Common myeloid progenitor, CD34-positive (primary cell): Measurements from ENCODE around the gene RTP5.
"Not testable (repeated sequence)": the region's sequence is repeated elsewhere in the genome, so short reads cannot be mapped to it uniquely, and the experiment has no call there.

ENCODE experiments used
- CTCF ChIA-PET: fragments of 350-600 bp; sonication (Branson Sonifier 250); formaldehyde crosslinking; loops from one replicate; lab custom pipeline; 2021; ENCODE audit warnings: antibody characterized with exemption; lab: Charles Lee
- POLR2A ChIA-PET: fragments of 350-600 bp; sonication (Branson Sonifier 250); formaldehyde crosslinking; loops from one replicate; lab custom pipeline; 2021; ENCODE audit warnings: antibody characterized with exemption; lab: Charles Lee
- DNase-seq, 3 donors: peaks; one replicate each; pipeline versions ENCODE4 v3.0.0 to v3.0.0-alpha.2; 2013
- H3K27ac ChIP-seq, 2 experiments: 1 replicate in 1 of 2; 2 replicates in 1 of 2; pipeline ENCODE4 v1.7.0; 2013; ENCODE audit warnings: inconsistent platforms in 2 of 2, low read length in 2 of 2, mild to moderate bottlenecking in 2 of 2, low read depth in 1 of 2, moderate library complexity in 1 of 2; ENCODE audit not compliant: severe bottlenecking in 2 of 2, insufficient read depth in 1 of 2, poor library complexity in 1 of 2
- H3K27me3 ChIP-seq, 5 experiments: replicated peaks in 2 of 5; 1 replicate in 3 of 5; 2 replicates in 2 of 5; pipeline versions ENCODE4 v1.6.1 to v1.7.0; 2013; ENCODE audit warnings: low read length in 4 of 5, mild to moderate bottlenecking in 2 of 5, moderate library complexity in 2 of 5, inconsistent platforms in 1 of 5; ENCODE audit not compliant: insufficient read depth in 5 of 5, control insufficient read depth in 4 of 5
- H3K36me3 ChIP-seq, 4 experiments: 1 replicate in 2 of 4; 2 replicates in 2 of 4; pipeline versions ENCODE4 v1.6.1 to v1.7.0; 2013; ENCODE audit warnings: low read length in 3 of 4, control low read depth in 1 of 4, mild to moderate bottlenecking in 1 of 4; ENCODE audit not compliant: control insufficient read depth in 4 of 4, insufficient read depth in 4 of 4
- H3K4me1 ChIP-seq, 4 experiments: 1 replicate in 3 of 4; 2 replicates in 1 of 4; pipeline versions ENCODE4 v1.6.1 to v1.7.1; 2013; ENCODE audit warnings: low read length in 3 of 4, mild to moderate bottlenecking in 3 of 4, control low read depth in 1 of 4, inconsistent platforms in 1 of 4, moderate library complexity in 1 of 4; ENCODE audit not compliant: control insufficient read depth in 4 of 4, insufficient read depth in 4 of 4; ENCODE audit errors: control extremely low read depth in 1 of 4
- H3K4me3 ChIP-seq, 7 experiments: 1 replicate in 4 of 7; 2 replicates in 3 of 7; pipeline versions ENCODE4 v1.5.1 to v1.7.0; 2013; ENCODE audit warnings: mild to moderate bottlenecking in 7 of 7, low read length in 6 of 7, moderate library complexity in 6 of 7, inconsistent platforms in 2 of 7, low read depth in 2 of 7, control low read depth in 1 of 7; ENCODE audit not compliant: insufficient read depth in 4 of 7, control insufficient read depth in 1 of 7; ENCODE audit errors: extremely low read depth in 1 of 7
- H3K9me3 ChIP-seq, 5 experiments: 1 replicate in 4 of 5; 2 replicates in 1 of 5; pipeline versions ENCODE4 v1.6.1 to v1.7.1; 2013; ENCODE audit warnings: low read length in 4 of 5, mild to moderate bottlenecking in 2 of 5, inconsistent platforms in 1 of 5, low read depth in 1 of 5, moderate library complexity in 1 of 5; ENCODE audit not compliant: control insufficient read depth in 4 of 5, insufficient read depth in 2 of 5; ENCODE audit errors: control extremely low read depth in 1 of 5
- WGBS: methylation state at CpG from one replicate; pipeline ENCODE4 v1.1.5; 2013; ENCODE audit not compliant: insufficient coverage; 5-methylcytosine and 5-hydroxymethylcytosine counted together

RTP5 gene

DNA sequence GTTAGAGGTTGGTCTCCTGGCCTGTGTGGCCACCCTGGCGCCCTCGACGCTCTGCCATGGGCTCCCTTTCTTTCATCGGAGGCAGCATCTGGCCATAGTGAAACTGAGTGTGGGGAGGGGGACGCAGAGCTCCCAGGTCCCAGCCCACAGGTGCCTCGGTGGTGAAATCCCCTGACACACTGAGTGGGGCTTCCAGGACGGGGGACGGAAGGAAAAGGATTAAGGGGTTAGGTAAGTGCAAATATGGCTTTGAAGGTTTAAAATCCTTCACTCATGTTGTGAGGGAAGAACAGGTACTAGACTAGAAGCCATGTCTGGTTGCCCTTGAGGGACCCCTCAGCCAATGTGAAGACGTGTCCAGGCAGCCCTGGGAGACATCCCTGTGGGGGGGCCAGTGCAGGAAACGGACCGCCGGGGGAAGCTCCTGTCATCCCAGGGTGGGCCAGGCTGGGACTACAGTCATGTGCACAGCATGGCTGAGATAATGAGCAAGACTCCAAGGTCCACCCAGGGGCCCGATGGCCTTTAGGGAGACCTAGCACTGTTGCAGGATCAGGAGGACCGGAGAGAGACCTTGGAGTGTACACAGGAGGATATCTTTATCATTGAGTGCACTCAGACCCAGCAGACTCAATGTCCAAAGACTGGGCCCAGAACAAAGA lies 36.3 kb downstream of the RTP5 start:
- POLR2A ChIA-PET: no interaction called here
- Histone ChIP-seq H3K27me3 (no peaks in the 10 kb centered on the region), H3K4me1 (peaks cover 0 to 10% (median 5%) of the 10 kb centered on the region in 4 experiments), H3K36me3 (peaks cover 0 to 13% (median 4%) of the 10 kb centered on the region in 4 experiments), H3K9me3 (no peaks in the 10 kb centered on the region), H3K4me3 (no peak overlapping the region), H3K27ac (no peak overlapping the region)
- CTCF ChIA-PET: no interaction called here
- 93% methylated on average over 7 of the region's 14 CpGs for whole genome bisulfite sequencing
- no peak for DNase-seq

DNA sequence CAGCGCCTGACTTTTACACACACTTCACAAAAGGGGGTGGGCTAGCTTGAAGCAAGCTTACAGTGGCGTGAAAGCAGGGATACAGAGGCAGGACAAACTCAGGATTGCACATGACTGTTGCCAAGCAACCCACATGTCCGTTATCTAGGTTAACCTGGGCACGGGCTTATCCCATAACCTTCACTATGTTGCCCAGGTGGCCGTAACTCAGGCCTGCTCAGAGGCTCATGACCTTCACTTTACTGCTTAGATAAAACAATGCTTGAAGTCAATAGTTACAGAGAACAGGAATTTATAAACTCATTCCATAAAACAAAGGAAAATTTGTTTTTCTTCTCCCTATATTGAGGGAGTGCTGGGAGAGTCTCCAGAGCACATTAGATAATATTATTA lies 36.8 kb downstream of the RTP5 start:
- DNase-seq, H3K9me3 ChIP-seq, CTCF ChIA-PET, H3K27me3 ChIP-seq, H3K27ac ChIP-seq, POLR2A ChIA-PET, H3K4me3 ChIP-seq, H3K4me1 ChIP-seq: not testable (repeated sequence)
- H3K36me3 ChIP-seq: peaks cover 1 to 15% (median 7%) of the 10 kb centered on the region in 4 experiments
- WGBS: 100% methylated on average over 5 of the region's 5 CpGs

DNA sequence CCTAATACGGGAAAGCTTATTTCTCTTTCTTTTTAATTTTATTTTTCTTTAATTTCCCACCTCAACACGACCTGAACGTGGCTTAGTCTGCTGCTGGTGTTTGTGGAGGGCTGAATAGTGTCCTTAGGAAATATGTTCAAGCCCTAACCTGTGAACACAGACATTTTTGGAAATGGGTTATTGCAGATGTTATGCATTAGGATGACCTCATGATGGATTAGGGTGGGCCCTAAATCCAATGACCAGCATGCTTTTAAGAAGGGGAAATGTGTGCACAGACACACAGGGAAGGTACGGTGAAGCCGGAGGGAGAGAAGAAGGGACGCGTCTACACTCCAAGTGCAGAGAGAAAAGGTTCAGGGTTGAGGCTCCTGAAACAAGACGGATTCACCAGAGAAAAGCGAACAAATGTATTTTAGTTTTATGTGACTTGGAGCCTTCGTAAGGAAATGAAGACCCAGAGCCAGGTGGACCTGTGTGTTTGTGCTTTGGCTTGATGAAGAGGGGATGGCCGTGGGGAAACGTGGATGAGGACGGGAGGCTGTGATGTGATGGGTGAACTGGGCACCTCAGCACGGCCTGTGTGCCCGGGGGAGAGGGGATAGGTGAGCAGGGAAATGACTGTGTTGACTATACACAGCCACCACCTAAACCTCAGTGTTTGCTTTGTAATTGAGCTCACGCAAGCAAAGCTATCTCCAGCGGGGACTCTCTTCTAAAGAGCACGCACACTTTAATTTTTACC lies 37.5 kb downstream of the RTP5 start:
- no peak for DNase-seq
- WGBS: 90% methylated on average over 7 of the region's 18 CpGs
- Histone ChIP-seq H3K27ac (no peak overlapping the region), H3K36me3 (peaks cover 2 to 16% (median 11%) of the 10 kb centered on the region in 4 experiments), H3K4me3 (no peak overlapping the region), H3K9me3 (peaks cover 0 to 5% (median under 1%) of the 10 kb centered on the region in 5 experiments), H3K27me3 (no peaks in the 10 kb centered on the region), H3K4me1 (peaks cover 0 to 3% (median 2%) of the 10 kb centered on the region in 4 experiments)
- POLR2A ChIA-PET: interaction anchor here (0.6 kb wide), 1 partner anchor 83 kb away, joined by 4 read pairs; no protein-coding TSS in a partner anchor
- CTCF ChIA-PET: no interaction called here

DNA sequence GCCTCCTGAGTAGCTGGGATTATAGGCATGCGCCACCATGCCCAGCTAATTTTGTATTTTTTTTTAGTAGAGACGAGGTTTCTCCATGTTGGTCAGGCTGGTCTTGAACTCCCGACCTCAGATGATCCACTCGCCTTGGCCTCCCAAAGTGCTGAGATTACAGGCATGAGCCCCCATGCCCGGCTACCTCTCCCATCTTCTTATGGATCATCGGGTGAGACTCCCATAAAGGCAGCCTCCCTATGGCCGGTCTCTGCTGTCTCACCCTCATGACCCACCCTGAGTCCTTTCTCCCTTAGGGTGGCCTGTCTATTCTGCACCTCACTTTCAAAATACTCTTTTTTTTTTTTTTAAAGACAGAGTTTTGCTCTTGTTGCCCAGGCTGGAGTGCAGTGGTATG lies 38.3 kb downstream of the RTP5 start:
- H3K27me3 ChIP-seq, DNase-seq, H3K4me1 ChIP-seq, H3K27ac ChIP-seq, CTCF ChIA-PET, H3K4me3 ChIP-seq, POLR2A ChIA-PET: not testable (repeated sequence)
- peaks cover 0 to 12% (median 3%) of the 10 kb centered on the region in 5 experiments for H3K9me3 ChIP-seq
- H3K36me3 ChIP-seq: peaks cover 2 to 16% (median 11%) of the 10 kb centered on the region in 4 experiments
- 95% methylated on average over 7 of the region's 7 CpGs for WGBS

DNA sequence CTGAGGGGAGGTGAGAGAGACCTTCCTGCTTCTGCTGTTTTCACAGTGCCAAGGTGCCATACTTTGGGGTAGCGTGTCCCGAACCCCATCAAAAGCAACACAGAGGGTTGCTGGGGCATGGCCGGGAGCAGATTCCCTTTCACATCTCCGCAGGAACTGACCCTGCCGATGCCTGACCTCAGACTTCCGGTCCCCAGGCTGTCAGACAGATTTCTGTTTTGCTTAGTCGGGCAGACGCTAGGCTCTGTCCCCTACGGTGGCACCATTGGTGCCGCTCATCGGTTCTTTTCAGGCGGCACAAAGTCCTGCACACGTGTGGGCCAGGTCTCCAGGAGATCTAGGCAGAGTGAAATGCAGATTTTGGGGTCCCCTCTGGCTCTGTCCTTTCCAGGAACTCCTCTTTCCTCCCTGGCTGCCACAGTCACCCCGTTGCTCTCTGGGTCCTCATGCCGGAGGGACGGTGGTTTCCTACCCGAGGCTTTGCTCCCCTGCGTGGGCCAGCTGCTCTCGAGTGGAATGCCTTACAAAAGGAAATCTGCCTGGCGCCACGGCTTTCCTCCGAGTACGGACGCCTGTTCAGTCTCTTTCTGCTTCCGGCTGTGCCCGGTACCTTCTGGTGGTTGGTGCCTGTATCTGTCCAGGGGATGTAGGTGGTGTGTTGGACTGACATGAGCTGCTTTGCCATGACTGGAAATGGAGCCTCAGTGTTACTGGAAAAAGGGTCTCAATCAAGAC lies 39.3 kb downstream of the RTP5 start:
- Histone ChIP-seq H3K36me3 (peaks cover 2 to 18% (median 11%) of the 10 kb centered on the region in 4 experiments), H3K27ac (no peak overlapping the region), H3K27me3 (no peaks in the 10 kb centered on the region), H3K9me3 (peaks cover 0 to 20% (median 7%) of the 10 kb centered on the region in 5 experiments), H3K4me3 (no peak overlapping the region), H3K4me1 (peaks cover 0 to 2% (median 0%) of the 10 kb centered on the region in 4 experiments)
- ChIA-PET POLR2A (no interaction called here), CTCF (no interaction called here)
- 89% methylated on average over 26 of the region's 26 CpGs for WGBS
- DNase-seq: no peak

DNA sequence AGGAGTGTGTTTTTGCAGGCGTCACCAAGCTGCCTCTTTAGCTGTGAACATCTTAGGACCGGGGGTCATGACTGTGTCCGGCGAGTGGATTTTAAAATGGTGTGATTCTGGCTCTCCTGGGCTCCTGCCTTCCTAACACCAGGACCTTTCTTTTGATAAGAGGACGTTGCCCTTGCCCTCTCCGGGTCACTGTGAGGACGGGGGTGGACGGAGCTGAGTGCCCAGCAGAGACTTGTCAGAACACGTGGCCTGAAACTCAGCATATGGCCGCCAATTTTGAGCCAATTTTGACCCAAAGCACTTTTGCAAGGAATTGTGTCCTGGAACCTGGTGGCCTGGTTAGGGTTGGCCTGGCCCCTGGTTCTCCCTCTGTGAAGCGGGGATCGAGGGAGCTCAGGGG lies 40.2 kb downstream of the RTP5 start:
- Histone ChIP-seq H3K36me3 (peaks cover 2 to 24% (median 11%) of the 10 kb centered on the region in 4 experiments), H3K27ac (no peak overlapping the region), H3K9me3 (peaks cover 0 to 28% (median 7%) of the 10 kb centered on the region in 5 experiments), H3K27me3 (no peaks in the 10 kb centered on the region), H3K4me3 (no peak overlapping the region), H3K4me1 (no peaks in the 10 kb centered on the region)
- ChIA-PET POLR2A (no interaction called here), CTCF (no interaction called here)
- WGBS: 100% methylated on average over 9 of the region's 12 CpGs
- no peak for DNase-seq
